K562 (cell line): ENCODE results near the gene RABEPK. TPM values are rescaled to one million over a fixed set of nuclear protein-coding genes. Genes with fewer than 3 reads are reported as not detected.

Experiments used
- CHAMP1 ChIP-seq: fragments of 450-650 bp; IDR thresholded peaks from 2 replicates; pipeline ENCODE4 v1.6.1; 2016; ENCODE audit warnings: mild to moderate bottlenecking
- CREB1 ChIP-seq, 2 experiments: sonication (generic) in 1 of 2; formaldehyde crosslinking in 1 of 2; IDR thresholded peaks; 2 replicates each; pipeline versions ENCODE4 v1.6.1 to v1.8.0; 2012 to 2022; ENCODE audit warnings: inconsistent platforms in 1 of 2, mild to moderate bottlenecking in 1 of 2, missing genetic modification reagents in 1 of 2, moderate library complexity in 1 of 2
- CREM ChIP-seq: IDR thresholded peaks from 2 replicates; pipeline ENCODE4 v1.6.1; 2014; ENCODE audit warnings: antibody characterized with exemption, low read depth
- CTCF ChIP-seq, 3 experiments: IDR thresholded peaks in 2 of 3; conservative IDR thresholded peaks in 1 of 3; 2 replicates each; pipeline ENCODE4 v1.5.1; 2011 to 2012; ENCODE audit warnings: low read length in 3 of 3, mild to moderate bottlenecking in 3 of 3, control low read depth in 2 of 3, improper control_type of control experiment in 1 of 3, inconsistent platforms in 1 of 3, low read depth in 1 of 3, mixed read lengths in 1 of 3, moderate library complexity in 1 of 3; ENCODE audit not compliant: insufficient read depth in 2 of 3
- GTF2F1 ChIP-seq: IDR thresholded peaks from 2 replicates; pipeline ENCODE4 v1.6.1; 2011; ENCODE audit warnings: low read depth, low read length, improper control_type of control experiment
- HNRNPK ChIP-seq: fragments of 200-400 bp; formaldehyde crosslinking; IDR thresholded peaks from one replicate; pipeline ENCODE4 v1.6.1; 2018; ENCODE audit warnings: mild to moderate bottlenecking, low read depth, low read length; ENCODE audit not compliant: poor library complexity, severe bottlenecking
- JUND ChIP-seq, 2 experiments: IDR thresholded peaks; 2 replicates in 1 of 2; 3 replicates in 1 of 2; pipeline ENCODE4 v1.6.1; 2011; ENCODE audit warnings: borderline replicate concordance in 2 of 2, low read depth in 2 of 2, low read length in 2 of 2, improper control_type of control experiment in 1 of 2, missing biosample characterization in 1 of 2, missing genetic modification characterization in 1 of 2, missing genetic modification reagents in 1 of 2
- KLF10 ChIP-seq: fragments of 250-450 bp; sonication (Bioruptor Pico); IDR thresholded peaks from 2 replicates; pipeline ENCODE4 v1.6.1; 2021; ENCODE audit warnings: matching md5 sums
- NEUROD1 ChIP-seq: fragments of 150-350 bp; IDR thresholded peaks from 2 replicates; pipeline ENCODE4 v1.6.1; 2014; ENCODE audit warnings: borderline replicate concordance, low read length, low read depth; ENCODE audit not compliant: partially characterized antibody
- RB1 ChIP-seq: fragments of 450-650 bp; IDR thresholded peaks from 2 replicates; pipeline ENCODE4 v1.6.1; 2017; ENCODE audit warnings: low read depth, mild to moderate bottlenecking
- SMAD1 ChIP-seq: fragments of 150-350 bp; IDR thresholded peaks from 2 replicates; pipeline ENCODE4 v1.6.1; 2014; ENCODE audit warnings: low read length, low read depth; ENCODE audit not compliant: partially characterized antibody
- SUPT5H ChIP-seq: fragments of 450-650 bp; IDR thresholded peaks from 2 replicates; pipeline ENCODE4 v1.6.1; 2016
- USF2 ChIP-seq: sonication (generic); formaldehyde crosslinking; IDR thresholded peaks from 2 replicates; pipeline ENCODE4 v1.5.0; 2020; ENCODE audit warnings: missing genetic modification reagents
- ZNF592 ChIP-seq: fragments of 450-650 bp; IDR thresholded peaks from 2 replicates; pipeline ENCODE4 v1.6.1; 2017; ENCODE audit warnings: antibody characterized with exemption, mild to moderate bottlenecking
- polyA plus RNA-seq, 8 experiments: library from polyadenylated mRNA; depleted of rRNA in 4 of 8; stranded (reverse) in 5 of 8; unstranded in 3 of 8; fragments of >200 nt; fragmentation: Nextera tagmentation in 2 of 8; fragmentation: Illumina TruSeq in 1 of 8; extraction: Ambion mirVana in 2 of 8; extraction: Trizol in 1 of 8; gene quantifications; 2 replicates each; pipeline versions ENCODE4 v1.2.1 to v1.2.3, GENCODE V29; 2011 to 2014; ENCODE audit warnings: inconsistent platforms in 1 of 8, missing spikeins in 1 of 8
- total RNA-seq, 7 experiments: library from RNA; depleted of rRNA in 6 of 7; stranded (reverse); fragments of >200 nt in 6 of 7; fragmentation: Illumina TruSeq in 2 of 7; extraction: Trizol in 2 of 7; gene quantifications; 2 replicates each; pipeline versions ENCODE4 v1.2.1 to v1.2.3, GENCODE V29; 2011 to 2021; ENCODE audit warnings: low replicate concordance in 1 of 7

The RABEPK gene
- total and polyA plus RNA-seq, 9 of the 15 experiments (the other 6 are each of a cell fraction or from before 2014, with no cell fraction given) = 38.3 to 113 (median 52.8) TPM

- 0 out of 2 replicates have a peak, but pooled peaks have one; percentile 19 for TF ChIP-seq CHAMP1
- peak; percentile 97 for TF ChIP-seq RB1
- TF ChIP-seq JUND (IDR thresholded peaks at IDR 0.05; ENCODE audit: borderline replicate concordance, low read depth, low read length) = peak; percentile 80
- TF ChIP-seq JUND (tag; IDR thresholded peaks at IDR 0.05; ENCODE audit: borderline replicate concordance, low read depth, low read length) = peak; percentile 47; the same call in 1 of the 3 replicates
- peak; percentile 47 for TF ChIP-seq SMAD1
- peak; percentile 98 for TF ChIP-seq CREM
- TF ChIP-seq GTF2F1 = peak; percentile 62; the same call in 1 of the 2 replicates
- TF ChIP-seq KLF10 = no peak
- TF ChIP-seq ZNF592 = no peak; the same call in 1 of the 2 replicates
- peak; percentile 75 for TF ChIP-seq SUPT5H
- TF ChIP-seq CREB1 (IDR thresholded peaks at IDR 0.05) = peak; percentile 97
- peak; percentile 98 for TF ChIP-seq CREB1 (CRISPR knock-in tag; IDR thresholded peaks at IDR 0.05)
- peak; percentile 92 for TF ChIP-seq NEUROD1
- TF ChIP-seq CTCF (IDR thresholded peaks at IDR 0.05 in 2 of 3, conservative IDR thresholded peaks at IDR 0.05 in 1 of 3; ENCODE audit: insufficient read depth in 2 of 3, low read depth in 1 of 3, low read length in 3 of 3) = peak; percentile 78 to 91 (median 79)
- no peak for TF ChIP-seq USF2 (CRISPR knock-in tag)
- no peak for TF ChIP-seq HNRNPK
Observed at GRCh38 chr9:125189361-125190289, 10.7 kb upstream of the RABEPK start, which contains the start of gene PPP6C (continued).
